GM19099 (cell line): ENCODE data around the gene TNFRSF6B.

Source experiments
- POLR2A ChIP-seq: IDR thresholded peaks from 3 replicates; pipeline ENCODE4 v1.6.1; 2011; ENCODE audit warnings: low read depth; ENCODE audit not compliant: insufficient read length; ENCODE audit errors: extremely low read depth

The TNFRSF6B gene

GRCh38 chr20:63705232-63706026, 9.0 kb downstream of the TNFRSF6B start:
- TF ChIP-seq POLR2A: no peak

- TF ChIP-seq POLR2A: no peak
Measured at GRCh38 chr20:63706027-63706695, 9.7 kb downstream of the TNFRSF6B start.

- TF ChIP-seq POLR2A: no peak
Measured at GRCh38 chr20:63706852-63707557, 10.6 kb downstream of the TNFRSF6B start.

GRCh38 chr20:63707558-63708300, 11.3 kb downstream of the TNFRSF6B start, which contains the start of the genes ARFRP1 and ZGPAT:
ARFRP1 (minus strand) TSS chr20:63707976; CDS start chr20:63707091, 885 bp downstream.
ZGPAT (plus strand) TSS chr20:63708039; CDS start chr20:63708581, 542 bp downstream.
- TF ChIP-seq POLR2A: peak; percentile 70

- no peak for TF ChIP-seq POLR2A
Measured at GRCh38 chr20:63708301-63709148, 12.1 kb downstream of the TNFRSF6B start.

- no peak for TF ChIP-seq POLR2A
Measured at GRCh38 chr20:63709149-63709527, 12.7 kb downstream of the TNFRSF6B start.

DNA sequence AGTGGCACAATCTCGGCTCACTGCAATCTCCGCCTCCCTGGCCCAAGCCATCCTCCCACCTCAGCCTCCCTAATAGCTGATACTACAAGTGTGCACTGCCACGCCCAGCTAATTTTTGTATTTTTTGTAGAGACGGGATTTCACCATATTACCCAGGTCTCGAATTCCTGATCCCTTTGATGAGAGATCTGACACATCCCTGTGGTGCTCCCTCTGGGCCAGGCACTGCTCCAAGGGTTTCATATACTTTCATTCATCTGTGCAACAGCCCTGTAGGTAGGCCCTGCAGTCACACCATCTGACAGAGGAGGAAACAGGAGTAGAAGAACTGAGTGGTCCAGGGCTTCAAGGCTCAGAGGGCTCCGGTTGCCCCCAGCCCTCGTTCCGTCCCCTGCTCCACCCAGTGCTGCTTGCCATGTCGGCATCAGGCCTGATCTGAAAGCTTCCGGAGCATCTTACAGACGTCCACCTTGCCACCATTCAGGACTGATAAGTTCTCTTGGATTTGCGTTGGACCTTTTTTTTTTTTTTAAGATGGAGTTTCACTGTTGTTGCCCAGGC, 14.7 kb downstream of the TNFRSF6B start:
- TF ChIP-seq POLR2A: no peak

GRCh38 chr20:63712191-63712590, 15.7 kb downstream of the TNFRSF6B start:
- TF ChIP-seq POLR2A: no peak

GRCh38 chr20:63714858-63715257, 18.4 kb downstream of the TNFRSF6B start:
- TF ChIP-seq POLR2A: no peak

- TF ChIP-seq POLR2A: no peak
Measured at GRCh38 chr20:63718996-63719395, 22.5 kb downstream of the TNFRSF6B start.

DNA sequence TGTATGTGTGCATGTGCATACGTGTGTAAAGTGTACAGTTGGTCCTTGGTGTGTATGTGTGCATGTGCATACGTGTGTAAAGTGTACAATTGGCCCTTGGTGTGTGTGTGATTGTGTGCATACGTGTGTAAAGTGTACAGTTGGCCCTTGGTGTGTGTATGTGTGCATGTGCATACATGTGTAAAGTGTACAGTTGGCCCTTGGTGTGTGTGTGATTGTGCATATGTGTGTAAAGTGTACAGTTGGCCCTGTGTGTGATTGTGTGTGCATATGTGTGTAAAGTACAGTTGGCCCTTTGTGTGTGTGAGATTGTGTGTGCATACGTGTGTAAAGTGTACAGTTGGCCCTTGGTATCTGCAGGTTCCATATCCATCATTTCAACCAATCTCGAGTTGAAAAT, 35.0 kb downstream of the TNFRSF6B start:
- TF ChIP-seq POLR2A: no peak

- peak; percentile 10 for TF ChIP-seq POLR2A
Measured at GRCh38 chr20:63732118-63733095, 36.0 kb downstream of the TNFRSF6B start.
